ENCODE measurements around the gene PLCXD3.

Gene PLCXD3

GRCh38 chr5:41415242-41415641 is 95.2 kb downstream of the PLCXD3 start:
- DNase-seq (ENCODE audit: low spot score): no peak

GRCh38 chr5:41414598-41414997 is 95.8 kb downstream of the PLCXD3 start:
- peak; percentile 4 for DNase-seq (ENCODE audit: low spot score)

GRCh38 chr5:41413074-41413473 is 97.3 kb downstream of the PLCXD3 start:
- DNase-seq (ENCODE audit: low spot score): no peak

- no peak for DNase-seq (ENCODE audit: low spot score)
These were observed 97.9 kb downstream of the PLCXD3 start for GRCh38 chr5:41412496-41412895.

GRCh38 chr5:41410737-41411136 is 99.7 kb downstream of the PLCXD3 start:
- no peak for DNase-seq (ENCODE audit: low spot score)

GRCh38 chr5:41410307-41410706 is 100.1 kb downstream of the PLCXD3 start:
- DNase-seq (ENCODE audit: low spot score): no peak

- no peak for DNase-seq (ENCODE audit: low spot score)
These were observed 101.5 kb downstream of the PLCXD3 start for GRCh38 chr5:41408676-41409443.

- no peak for DNase-seq (ENCODE audit: low spot score)
These were observed 103.5 kb downstream of the PLCXD3 start for GRCh38 chr5:41406936-41407335.

- DNase-seq (ENCODE audit: low spot score): no peak
These were observed 104.0 kb downstream of the PLCXD3 start for GRCh38 chr5:41406424-41406823.

- no peak for DNase-seq (ENCODE audit: low spot score)
These were observed 105.6 kb downstream of the PLCXD3 start for GRCh38 chr5:41404757-41405156.

- no peak for DNase-seq (ENCODE audit: low spot score)
These were observed 106.6 kb downstream of the PLCXD3 start for GRCh38 chr5:41403846-41404245.

GRCh38 chr5:41402845-41403244 is 107.6 kb downstream of the PLCXD3 start:
- DNase-seq (ENCODE audit: low spot score): no peak

- no peak for DNase-seq (ENCODE audit: low spot score)
These were observed 110.6 kb downstream of the PLCXD3 start for GRCh38 chr5:41399839-41400238.

- no peak for DNase-seq (ENCODE audit: low spot score)
These were observed 118.4 kb downstream of the PLCXD3 start for GRCh38 chr5:41392016-41392415.

GRCh38 chr5:41374631-41375030 is 135.8 kb downstream of the PLCXD3 start:
- no peak for DNase-seq (ENCODE audit: low spot score)

- DNase-seq (ENCODE audit: low spot score): no peak
These were observed 137.2 kb downstream of the PLCXD3 start for GRCh38 chr5:41373230-41373629.

GRCh38 chr5:41371738-41372137 is 138.7 kb downstream of the PLCXD3 start:
- DNase-seq (ENCODE audit: low spot score): no peak

- DNase-seq (ENCODE audit: low spot score): no peak
These were observed 139.9 kb downstream of the PLCXD3 start for GRCh38 chr5:41370482-41370881.

- no peak for DNase-seq (ENCODE audit: low spot score)
These were observed 140.6 kb downstream of the PLCXD3 start for GRCh38 chr5:41369799-41370198.

GRCh38 chr5:41368158-41368557 is 142.2 kb downstream of the PLCXD3 start:
- DNase-seq (ENCODE audit: low spot score): no peak

GRCh38 chr5:41365369-41365768 is 145.0 kb downstream of the PLCXD3 start:
- no peak for DNase-seq (ENCODE audit: low spot score)

GRCh38 chr5:41364346-41364745 is 146.1 kb downstream of the PLCXD3 start:
- DNase-seq (ENCODE audit: low spot score): no peak

GRCh38 chr5:41363343-41363986 is 146.9 kb downstream of the PLCXD3 start:
- DNase-seq (ENCODE audit: low spot score): no peak

- DNase-seq (ENCODE audit: low spot score): no peak
These were observed 153.6 kb downstream of the PLCXD3 start for GRCh38 chr5:41356786-41357185.
